NOMO-1 (cell line): ENCODE data around the gene ARID3A.
A peak's percentile ranks its signal among the peaks of the same experiment; 100 is the strongest.
"Not testable (repeated sequence)": the region's sequence is repeated elsewhere in the genome, so short reads cannot be mapped to it uniquely, and the experiment has no call there.

ENCODE experiments used
- DNase-seq, 2 experiments: peaks; one replicate each; lab custom pipeline; 2025; ENCODE audit not compliant: unreplicated experiment in 2 of 2; lab: John Stamatoyannopoulos, UW

Gene ARID3A

GRCh38 chr19:925526-926322 lies at the start of gene ARID3A:
Gene ARID3A, plus strand, starts transcription at chr19:926035. Its CDS starts 3,494 bp downstream, at chr19:929529.
- DNase-seq = peak; percentile 89 to 94

DNA sequence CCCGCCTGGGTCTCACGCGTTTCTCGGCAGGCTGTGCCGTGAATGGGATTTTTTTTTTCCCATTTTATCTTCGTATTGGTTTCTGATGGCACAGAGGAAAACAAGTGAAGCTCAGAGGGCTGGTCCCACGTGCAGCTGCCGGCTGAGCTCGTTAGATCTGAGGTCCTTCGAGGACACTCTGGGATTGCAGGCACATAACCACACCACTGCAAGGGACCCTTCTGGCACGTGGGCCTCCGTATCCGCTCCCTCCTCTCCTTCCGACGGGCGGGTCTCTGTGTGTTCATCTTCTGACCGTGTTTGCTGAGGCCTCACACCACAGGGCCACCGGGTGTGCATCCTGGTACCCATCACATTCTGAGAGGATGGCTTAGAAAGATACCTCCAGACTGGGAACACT lies 49.7 kb upstream of the ARID3A start:
- no peak for DNase-seq

- DNase-seq = no peak
These were observed 49.0 kb upstream of the ARID3A start for GRCh38 chr19:876780-877314.

DNA sequence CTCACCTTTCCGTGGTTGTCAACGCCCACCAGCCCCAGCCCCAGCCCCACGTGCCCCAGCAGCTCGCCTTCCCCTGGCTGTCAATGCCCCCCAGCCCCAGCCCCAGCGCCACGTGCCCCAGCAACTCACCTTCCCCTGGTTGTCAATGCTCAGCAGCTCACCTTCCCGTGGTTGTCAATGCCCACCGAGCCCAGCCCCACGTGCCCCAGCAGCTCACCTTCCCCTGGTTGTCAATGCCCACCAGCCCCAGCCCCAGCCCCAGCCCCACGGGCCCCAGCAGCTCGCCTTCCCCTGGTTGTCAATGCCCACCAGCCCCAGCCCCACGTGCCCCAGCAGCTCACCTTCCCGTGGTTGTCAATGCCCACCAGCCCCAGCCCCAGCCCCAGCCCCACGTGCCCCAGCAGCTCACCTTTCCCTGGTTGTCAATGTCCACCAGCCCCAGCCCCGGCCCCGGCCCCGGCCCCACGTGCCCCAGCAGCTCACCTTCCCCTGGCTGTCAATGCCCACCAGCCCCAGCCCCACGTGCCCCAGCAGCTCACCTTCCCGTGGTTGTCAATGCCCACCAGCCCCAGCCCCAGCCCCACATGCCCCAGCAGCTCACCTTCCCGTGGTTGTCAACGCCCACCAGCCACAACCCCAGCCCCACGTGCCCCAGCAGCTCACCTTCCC lies 47.7 kb upstream of the ARID3A start:
- DNase-seq = not testable (repeated sequence)

DNA sequence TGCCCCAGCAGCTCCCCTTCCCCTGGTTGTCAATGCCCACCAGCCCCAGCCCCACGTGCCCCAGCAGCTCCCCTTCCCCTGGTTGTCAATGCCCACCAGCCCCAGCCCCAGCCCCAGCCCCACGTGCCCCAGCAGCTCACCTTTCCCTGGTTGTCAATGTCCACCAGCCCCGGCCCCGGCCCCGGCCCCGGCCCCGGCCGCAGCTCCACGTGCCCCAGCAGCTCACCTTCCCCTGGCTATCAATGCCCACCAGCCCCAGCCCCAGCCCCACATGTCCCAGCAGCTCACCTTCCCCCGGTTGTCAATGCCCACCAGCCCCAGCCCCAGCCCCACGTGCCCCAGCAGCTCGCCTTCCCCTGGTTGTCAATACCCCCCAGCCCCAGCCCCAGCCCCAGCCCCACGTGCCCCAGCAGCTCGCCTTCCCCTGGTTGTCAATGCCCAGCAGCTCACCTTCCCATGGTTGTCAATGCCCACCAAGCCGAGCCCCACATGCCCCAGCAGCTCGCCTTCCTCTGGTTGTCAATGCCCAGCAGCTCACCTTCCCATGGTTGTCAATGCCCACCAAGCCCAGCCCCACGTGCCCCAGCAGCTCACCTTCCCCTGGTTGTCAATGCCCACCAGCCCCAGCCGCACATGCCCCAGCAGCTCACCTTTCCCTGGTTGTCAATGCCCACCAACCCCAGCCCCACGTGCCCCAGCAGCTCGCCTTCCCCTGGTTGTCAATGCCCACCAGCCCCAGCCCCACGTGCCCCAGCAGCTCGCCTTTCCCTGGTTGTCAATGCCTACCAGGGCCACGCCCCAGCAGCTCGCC lies 46.9 kb upstream of the ARID3A start:
- DNase-seq = not testable (repeated sequence)

- no peak for DNase-seq
These were observed 46.0 kb upstream of the ARID3A start for GRCh38 chr19:879711-880438.

GRCh38 chr19:881385-882071 lies 44.3 kb upstream of the ARID3A start:
- no peak for DNase-seq

DNA sequence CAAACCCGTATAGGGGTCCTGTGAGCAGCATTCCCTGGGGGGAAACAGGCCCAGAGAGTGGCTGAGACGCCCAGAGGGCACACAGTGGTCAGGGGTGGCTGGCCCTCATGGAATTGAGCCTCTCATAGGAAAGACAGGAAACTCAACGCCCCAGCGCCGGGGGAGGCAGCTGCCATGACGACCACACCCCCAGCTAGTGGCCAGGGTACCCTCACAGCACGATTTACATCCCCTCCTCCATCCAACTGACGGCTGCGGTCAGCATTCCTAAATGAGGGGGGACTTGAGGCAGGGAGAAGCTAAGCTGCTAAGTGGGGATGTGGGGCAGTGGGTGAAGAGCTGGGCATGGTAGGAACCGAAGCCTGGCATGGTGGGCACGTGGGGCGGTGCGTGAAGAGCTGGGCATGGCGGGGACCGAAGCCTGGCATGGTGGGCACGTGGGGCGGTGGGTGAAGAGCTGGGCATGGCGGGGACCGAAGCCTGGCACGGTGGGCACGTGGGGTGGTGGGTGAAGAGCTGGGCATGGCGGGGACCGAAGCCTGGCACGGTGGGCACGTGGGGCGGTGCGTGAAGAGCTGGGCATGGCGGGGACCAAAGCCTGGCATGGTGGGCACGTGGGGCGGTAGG lies 42.9 kb upstream of the ARID3A start:
- DNase-seq = no peak

GRCh38 chr19:883661-884211 lies 42.1 kb upstream of the ARID3A start:
- DNase-seq = no peak

- no peak for DNase-seq
These were observed 41.2 kb upstream of the ARID3A start for GRCh38 chr19:884420-885211.

- no peak for DNase-seq
These were observed 40.2 kb upstream of the ARID3A start for GRCh38 chr19:885536-886224.

- DNase-seq = no peak
These were observed 38.8 kb upstream of the ARID3A start for GRCh38 chr19:887072-887471.

GRCh38 chr19:887599-887998 lies 38.2 kb upstream of the ARID3A start:
- no peak for DNase-seq

DNA sequence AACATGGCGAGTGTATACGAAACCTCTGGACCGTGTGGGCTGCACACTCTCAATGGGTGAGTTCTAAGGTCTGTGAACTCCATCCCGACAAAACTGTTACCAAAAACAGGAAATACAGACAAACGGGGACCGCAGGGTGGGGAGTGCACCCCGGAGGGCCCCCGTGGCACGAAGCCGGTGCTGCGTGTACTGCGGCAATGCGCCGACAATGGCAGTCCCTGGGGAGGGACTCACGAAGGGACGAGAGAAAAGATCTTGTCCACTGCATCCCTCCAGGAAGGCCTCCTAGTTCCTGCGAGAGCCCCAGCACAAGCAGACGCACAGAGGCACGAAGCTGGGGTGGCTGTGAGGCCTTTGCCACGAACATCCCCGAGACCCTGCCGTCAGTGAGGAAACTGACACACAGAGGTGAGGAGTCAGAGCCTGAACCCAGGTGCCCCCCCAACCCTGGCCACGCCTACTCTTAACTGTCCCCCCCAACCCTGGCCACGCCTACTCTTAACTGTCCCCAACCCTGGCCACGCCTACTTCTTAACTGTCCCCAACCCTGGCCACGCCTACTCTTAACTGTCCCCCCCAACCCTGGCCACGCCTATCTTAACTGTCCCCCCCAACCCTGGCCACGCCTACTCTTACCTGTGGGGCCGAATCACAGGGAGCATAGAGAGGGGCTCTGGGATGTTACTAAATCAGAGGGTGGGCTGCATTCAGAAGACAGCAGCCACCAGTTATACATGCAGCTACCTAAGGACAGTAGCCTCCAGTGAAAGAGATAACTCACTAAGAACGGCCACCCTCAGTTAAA lies 37.1 kb upstream of the ARID3A start:
- no peak for DNase-seq

DNA sequence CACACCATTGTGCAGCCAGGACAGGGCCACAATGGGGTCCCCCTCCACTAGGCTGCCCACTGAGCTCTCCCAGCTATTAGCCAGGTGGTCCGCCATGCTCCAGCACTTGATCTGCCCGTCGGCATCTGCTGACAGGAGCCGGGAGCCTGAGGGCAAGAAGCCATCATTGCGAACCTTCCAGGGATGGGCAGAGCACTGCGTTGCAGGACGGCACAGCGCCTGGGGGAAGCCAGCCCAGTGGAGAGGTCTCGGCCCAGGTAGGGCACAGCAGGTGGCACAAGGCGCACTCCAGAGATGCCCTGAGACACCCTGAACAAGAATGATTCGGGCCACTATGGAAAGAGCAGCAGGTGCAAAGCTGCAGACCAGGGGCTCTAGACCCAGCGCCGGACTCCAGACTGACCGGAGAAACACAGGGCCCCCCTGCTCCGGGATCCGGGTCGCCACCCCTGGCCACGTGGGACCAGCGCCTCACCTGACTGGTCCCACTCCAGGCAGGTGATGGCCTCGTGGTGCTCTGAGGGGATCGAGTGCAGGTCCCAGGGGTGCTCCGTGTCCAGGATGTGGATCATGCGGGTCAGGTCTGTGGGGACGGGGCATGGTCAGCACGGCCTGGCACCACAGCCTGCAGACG lies 36.1 kb upstream of the ARID3A start:
- DNase-seq = no peak

- no peak for DNase-seq
These were observed 35.0 kb upstream of the ARID3A start for GRCh38 chr19:890831-891230.
